Measurements from ENCODE around the gene RERE. TPM values are rescaled to one million over a fixed set of nuclear protein-coding genes. Genes with fewer than 3 reads are reported as not detected.
A peak's percentile ranks its signal among the peaks of the same experiment; 100 is the strongest.

Gene RERE
- total and polyA plus RNA-seq, 5 donors, result 72.4 to 175 (median 161) TPM

DNA sequence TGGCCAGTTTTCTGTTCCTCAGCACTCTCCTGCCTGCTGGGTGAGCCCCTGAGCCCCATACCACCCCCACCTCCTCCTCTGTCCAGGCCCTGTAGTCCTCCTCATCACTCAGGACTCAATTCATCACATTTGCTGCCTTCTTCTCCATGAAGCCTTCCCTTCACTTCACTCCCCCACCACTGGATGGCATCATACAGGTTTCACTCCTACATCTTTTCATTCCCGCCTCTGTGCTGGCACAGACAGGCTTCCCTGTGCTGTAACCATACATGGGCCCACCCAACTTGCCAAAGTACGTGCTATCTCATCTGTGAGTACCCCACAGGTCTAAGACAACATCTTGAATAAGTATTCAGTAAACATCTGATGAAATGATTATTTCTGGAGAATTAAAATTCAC lies 442.6 kb downstream of the RERE start:
- H3K27me3 ChIP-seq (ENCODE audit: control insufficient read depth, insufficient read depth), result no peaks in the 10 kb centered on the region
- peaks cover 58% of the 10 kb centered on the region for H3K4me1 ChIP-seq (ENCODE audit: control insufficient read depth, insufficient read depth, low read length)
- intact Hi-C loops (cut with DNase I), result loop anchor here in 2 of 4 donors (5.0 to 10.0 kb wide), 2 partner anchors 37 to 150 kb away; no protein-coding TSS in a partner anchor
- ATAC-seq, result no peak
- 87% methylated on average over 2 of the region's 2 CpGs for WGBS
- no peaks in the 10 kb centered on the region for H3K9me3 ChIP-seq (ENCODE audit: control insufficient read depth, low read length)
- DNase-seq, result peak in 1 of 3 donors; percentile 55
- no peak overlapping the region for H3K4me3 ChIP-seq (ENCODE audit: low read length)
- peak overlapping the region; percentile 45 for H3K27ac ChIP-seq (ENCODE audit: low read length)

DNA sequence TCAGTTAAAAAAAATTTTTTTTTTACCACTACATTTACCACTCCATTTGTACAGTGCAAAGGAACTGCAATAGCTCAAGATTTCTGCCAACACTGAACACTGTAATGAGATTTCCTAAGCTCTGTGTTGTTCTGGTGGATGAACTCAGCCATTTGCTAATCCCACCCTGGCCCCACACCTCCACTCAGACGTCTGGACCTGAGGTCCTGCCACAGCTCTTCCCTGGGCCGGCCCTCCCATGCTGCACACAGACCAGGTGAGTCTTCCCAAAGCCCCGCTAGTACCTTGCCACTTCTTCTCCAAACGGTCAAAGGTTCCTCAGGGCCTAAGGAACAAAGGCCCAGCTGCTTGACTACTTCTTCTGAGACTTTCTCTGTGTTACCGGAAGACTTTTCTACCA lies 443.1 kb downstream of the RERE start:
- no peaks in the 10 kb centered on the region for H3K27me3 ChIP-seq (ENCODE audit: control insufficient read depth, insufficient read depth)
- ATAC-seq (peak in 1 of 2 donors; percentile 2), DNase-seq (peak in 1 of 3 donors; percentile 70)
- H3K4me1 ChIP-seq (ENCODE audit: control insufficient read depth, insufficient read depth, low read length), result peaks cover 54% of the 10 kb centered on the region
- 76% methylated on average over 5 of the region's 5 CpGs for WGBS
- peak overlapping the region; percentile 45 for H3K27ac ChIP-seq (ENCODE audit: low read length)
- no peaks in the 10 kb centered on the region for H3K9me3 ChIP-seq (ENCODE audit: control insufficient read depth, low read length)
- intact Hi-C loops (cut with DNase I), result loop anchor here in 2 of 4 donors (5.0 to 10.0 kb wide), 2 partner anchors 38 to 150 kb away; no protein-coding TSS in a partner anchor
- no peak overlapping the region for H3K4me3 ChIP-seq (ENCODE audit: low read length)

DNA sequence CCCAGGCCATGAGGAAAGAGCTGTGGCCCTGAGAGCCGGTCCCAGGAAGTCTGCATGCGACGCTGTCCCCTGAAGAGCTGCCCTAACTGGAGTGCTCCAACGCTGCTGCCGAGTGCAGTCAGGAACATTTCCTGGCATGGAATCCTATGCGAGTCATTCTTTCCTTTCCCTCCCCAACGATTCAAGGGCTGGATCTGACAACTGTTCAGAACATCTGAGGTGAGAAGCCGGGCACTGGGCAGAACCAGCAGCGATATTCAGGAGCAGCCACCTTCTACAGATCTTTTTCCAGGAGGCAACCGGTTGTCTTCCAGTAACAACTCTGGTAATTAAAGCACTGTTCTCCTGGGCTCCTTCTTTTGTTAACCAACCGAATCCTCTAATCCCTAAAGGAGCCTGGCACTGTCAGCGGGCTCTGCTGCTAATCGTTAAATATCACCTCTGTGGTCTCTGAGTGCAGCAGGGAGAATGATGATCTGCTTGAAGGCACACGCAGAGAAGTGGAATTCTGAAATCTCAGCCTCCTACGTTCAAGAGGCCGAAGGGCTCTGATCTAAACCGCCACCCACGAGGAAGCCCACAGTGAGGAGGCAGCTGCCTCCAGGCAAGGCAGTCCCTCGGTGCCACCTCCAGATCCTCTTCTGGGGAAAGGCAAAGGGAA lies 443.7 kb downstream of the RERE start:
- Histone ChIP-seq H3K27me3 (ENCODE audit: control insufficient read depth, insufficient read depth) (no peaks in the 10 kb centered on the region), H3K4me3 (ENCODE audit: low read length) (no peak overlapping the region), H3K4me1 (ENCODE audit: control insufficient read depth, insufficient read depth, low read length) (peaks cover 47% of the 10 kb centered on the region), H3K9me3 (ENCODE audit: control insufficient read depth, low read length) (no peaks in the 10 kb centered on the region), H3K27ac (ENCODE audit: low read length) (peak overlapping the region; percentile 97)
- WGBS, result 19% methylated on average over 19 of the region's 19 CpGs
- ATAC-seq, result peak; percentile 87 to 91
- peak; percentile 75 to 88 (median 82) for DNase-seq
- intact Hi-C loops (cut with DNase I), result loop anchor here in 2 of 4 donors (5.0 to 10.0 kb wide), 2 partner anchors 39 to 151 kb away; no protein-coding TSS in a partner anchor

DNA sequence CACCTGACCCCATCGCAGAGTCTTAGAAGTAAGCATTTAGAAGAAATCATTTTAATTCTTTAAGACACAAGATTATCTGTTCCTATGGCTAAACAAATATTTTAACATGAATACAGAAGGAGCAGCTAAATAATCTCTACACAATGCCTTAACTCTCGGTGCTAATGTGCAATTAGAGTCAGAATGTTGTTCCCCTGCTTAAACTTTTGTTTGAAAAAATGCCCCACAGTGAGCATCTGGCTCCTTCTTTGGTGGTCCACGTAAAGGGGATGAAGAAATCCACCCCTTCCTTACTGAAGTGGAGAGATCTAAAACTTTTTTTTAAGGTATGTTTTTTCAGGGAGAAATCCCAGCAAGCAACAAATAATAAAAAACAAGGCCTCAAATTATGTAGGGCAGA lies 444.3 kb downstream of the RERE start:
- ATAC-seq (no peak), DNase-seq (no peak)
- no peak overlapping the region for H3K4me3 ChIP-seq (ENCODE audit: low read length)
- intact Hi-C loops (cut with DNase I), result loop anchor here in 2 of 4 donors (5.0 to 10.0 kb wide), 2 partner anchors 39 to 152 kb away; no protein-coding TSS in a partner anchor
- 49% methylated on average over 3 of the region's 3 CpGs for WGBS
- no peaks in the 10 kb centered on the region for H3K9me3 ChIP-seq (ENCODE audit: control insufficient read depth, low read length)
- peaks cover 43% of the 10 kb centered on the region for H3K4me1 ChIP-seq (ENCODE audit: control insufficient read depth, insufficient read depth, low read length)
- peak overlapping the region; percentile 99 for H3K27ac ChIP-seq (ENCODE audit: low read length)
- H3K27me3 ChIP-seq (ENCODE audit: control insufficient read depth, insufficient read depth), result no peaks in the 10 kb centered on the region

DNA sequence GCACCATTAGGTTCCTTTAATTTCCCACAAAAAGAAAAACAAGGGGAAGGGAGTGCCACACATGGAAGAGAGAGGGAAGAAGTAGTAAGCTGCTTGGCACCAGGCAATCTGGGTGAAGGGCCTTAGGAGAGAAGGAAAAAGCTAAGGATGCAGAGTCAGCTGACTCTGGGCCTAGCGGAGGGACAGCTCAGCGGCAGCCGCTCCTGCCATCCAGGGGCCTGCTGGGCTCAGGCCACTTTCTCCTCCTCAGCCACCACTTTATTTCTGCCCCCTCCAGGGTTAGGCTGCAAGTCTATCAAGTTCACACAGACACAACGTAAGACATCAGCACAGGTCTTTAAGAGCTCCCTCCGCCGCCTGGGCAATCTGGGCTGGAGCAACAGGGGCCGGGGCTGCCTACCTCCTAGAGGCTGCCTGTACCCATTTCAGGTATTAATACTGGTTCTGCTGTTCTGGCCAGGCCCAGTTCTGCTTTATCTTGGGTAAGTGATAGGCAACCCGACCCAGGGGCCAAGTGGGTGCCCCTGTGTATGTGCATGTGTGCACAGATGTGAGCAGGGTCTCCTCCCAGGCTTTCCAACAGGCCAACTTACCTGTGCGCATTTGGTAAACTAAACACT lies 446.0 kb downstream of the RERE start:
- DNase-seq, result no peak
- WGBS, result 59% methylated on average over 9 of the region's 9 CpGs
- Histone ChIP-seq H3K4me3 (ENCODE audit: low read length) (no peak overlapping the region), H3K27ac (ENCODE audit: low read length) (peak overlapping the region; percentile 99), H3K27me3 (ENCODE audit: control insufficient read depth, insufficient read depth) (no peaks in the 10 kb centered on the region), H3K4me1 (ENCODE audit: control insufficient read depth, insufficient read depth, low read length) (peaks cover 50% of the 10 kb centered on the region), H3K9me3 (ENCODE audit: control insufficient read depth, low read length) (no peaks in the 10 kb centered on the region)
- ATAC-seq, result peak; percentile 6 to 8
- intact Hi-C loops (cut with DNase I), result loop anchor here in 2 of 4 donors (5.0 to 10.0 kb wide), 2 partner anchors 41 to 153 kb away; no protein-coding TSS in a partner anchor

DNA sequence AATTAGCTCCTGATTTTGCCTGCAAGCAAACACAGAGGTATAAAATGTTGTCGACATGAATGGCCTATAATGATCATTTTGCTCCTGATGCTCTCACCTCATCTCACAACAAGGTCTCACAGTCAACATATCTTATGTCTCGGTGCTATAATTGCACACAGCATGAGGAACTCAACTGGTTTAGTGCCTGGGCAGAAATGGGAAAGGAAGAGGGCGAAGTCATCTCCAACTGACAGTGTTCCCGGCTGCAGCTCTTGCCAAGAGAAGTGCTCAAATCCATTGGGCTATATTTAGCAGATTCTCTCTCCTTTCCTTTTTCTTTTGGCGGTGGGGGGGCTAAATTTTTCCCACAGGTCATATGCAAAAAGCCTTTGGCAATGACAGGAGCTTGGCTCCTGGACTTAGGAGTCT lies 446.5 kb downstream of the RERE start:
- intact Hi-C loops (cut with DNase I), result loop anchor here in 2 of 4 donors (5.0 to 10.0 kb wide), 2 partner anchors 41 to 154 kb away; no protein-coding TSS in a partner anchor
- Histone ChIP-seq H3K4me1 (ENCODE audit: control insufficient read depth, insufficient read depth, low read length) (peaks cover 50% of the 10 kb centered on the region), H3K27ac (ENCODE audit: low read length) (peak overlapping the region; percentile 99), H3K27me3 (ENCODE audit: control insufficient read depth, insufficient read depth) (no peaks in the 10 kb centered on the region), H3K9me3 (ENCODE audit: control insufficient read depth, low read length) (no peaks in the 10 kb centered on the region), H3K4me3 (ENCODE audit: low read length) (no peak overlapping the region)
- ATAC-seq (peak; percentile 26 to 29), DNase-seq (peak in 1 of 3 donors; percentile 70)
- WGBS, result 18% methylated on average over 5 of the region's 5 CpGs

DNA sequence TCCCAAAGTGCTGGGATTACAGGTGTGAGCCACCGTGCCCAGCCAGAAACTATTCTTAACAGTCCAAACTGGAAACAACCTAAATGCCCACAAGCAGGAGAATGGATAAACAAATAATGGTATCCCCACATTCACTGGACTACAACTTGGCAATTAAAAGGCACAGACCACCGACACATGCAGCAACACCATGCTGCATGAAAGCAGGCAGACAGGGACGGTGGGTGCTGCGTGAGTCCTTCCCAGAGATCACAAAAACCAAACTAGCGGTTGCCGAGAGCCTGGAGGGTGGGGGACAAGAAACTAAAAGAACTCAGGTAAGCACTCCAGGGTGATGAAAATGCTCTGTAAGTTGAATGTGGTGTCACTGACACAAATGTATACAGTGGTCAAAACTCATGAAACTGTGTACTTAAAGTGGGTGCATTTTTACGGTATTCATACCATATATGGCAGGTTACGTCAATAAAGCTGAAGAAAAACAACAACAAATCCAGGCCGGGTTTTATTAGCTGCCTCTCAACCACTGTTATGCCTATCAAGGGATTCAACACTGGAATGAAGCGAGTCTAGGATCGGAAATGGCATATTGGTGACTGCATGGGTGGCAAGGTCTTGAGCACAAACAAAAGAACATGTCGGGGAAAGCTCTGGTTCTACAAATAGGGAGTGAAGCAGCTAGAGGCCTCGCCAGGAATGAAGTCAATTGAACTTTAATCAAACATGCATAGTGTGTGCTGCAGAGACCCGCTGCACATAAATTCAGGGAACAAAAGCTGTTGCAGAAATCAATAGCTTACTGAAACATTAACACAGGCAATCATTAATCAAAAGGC lies 447.2 kb downstream of the RERE start:
- Histone ChIP-seq H3K4me1 (ENCODE audit: control insufficient read depth, insufficient read depth, low read length) (peaks cover 54% of the 10 kb centered on the region), H3K9me3 (ENCODE audit: control insufficient read depth, low read length) (no peaks in the 10 kb centered on the region), H3K27ac (ENCODE audit: low read length) (peak overlapping the region; percentile 99), H3K4me3 (ENCODE audit: low read length) (no peak overlapping the region), H3K27me3 (ENCODE audit: control insufficient read depth, insufficient read depth) (no peaks in the 10 kb centered on the region)
- 56% methylated on average over 14 of the region's 14 CpGs for WGBS
- no peak for ATAC-seq
- no peak for DNase-seq
- intact Hi-C loops (cut with DNase I), result loop anchor here in 2 of 4 donors (5.0 to 10.0 kb wide), 2 partner anchors 42 to 155 kb away; no protein-coding TSS in a partner anchor

DNA sequence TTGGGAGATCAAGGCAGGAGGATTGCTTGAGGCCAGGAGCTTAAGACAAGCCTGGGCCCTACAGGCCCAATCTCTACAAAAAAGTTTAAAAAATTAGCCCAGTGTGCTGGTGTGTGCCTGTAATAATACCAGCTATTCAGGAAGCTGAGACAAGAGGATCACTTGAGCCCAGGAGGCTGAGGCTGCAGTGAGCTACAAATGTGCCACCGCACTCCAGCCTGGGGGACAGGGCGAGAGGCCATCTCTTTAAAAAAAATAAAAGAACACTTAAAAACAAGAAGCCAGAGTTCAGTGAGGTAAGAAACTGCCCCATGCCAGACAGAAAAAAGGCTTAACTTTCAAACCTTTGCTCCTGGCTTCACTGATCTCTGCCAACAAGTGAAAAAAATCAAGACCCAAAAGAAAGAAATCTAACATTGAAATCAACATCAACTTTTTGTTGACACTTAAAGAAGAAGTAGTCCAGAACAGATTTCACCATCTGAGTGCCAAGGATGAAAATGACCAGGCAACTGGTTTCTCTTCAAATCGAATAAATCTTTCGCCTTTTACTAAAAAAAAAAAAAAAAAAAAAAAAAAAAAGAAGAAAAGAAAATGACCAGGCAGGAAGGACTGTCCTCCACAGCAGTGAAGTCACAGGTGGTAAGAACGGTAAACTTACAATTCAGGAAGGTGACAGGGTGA lies 448.3 kb downstream of the RERE start:
- H3K4me1 ChIP-seq (ENCODE audit: control insufficient read depth, insufficient read depth, low read length), result peaks cover 51% of the 10 kb centered on the region

DNA sequence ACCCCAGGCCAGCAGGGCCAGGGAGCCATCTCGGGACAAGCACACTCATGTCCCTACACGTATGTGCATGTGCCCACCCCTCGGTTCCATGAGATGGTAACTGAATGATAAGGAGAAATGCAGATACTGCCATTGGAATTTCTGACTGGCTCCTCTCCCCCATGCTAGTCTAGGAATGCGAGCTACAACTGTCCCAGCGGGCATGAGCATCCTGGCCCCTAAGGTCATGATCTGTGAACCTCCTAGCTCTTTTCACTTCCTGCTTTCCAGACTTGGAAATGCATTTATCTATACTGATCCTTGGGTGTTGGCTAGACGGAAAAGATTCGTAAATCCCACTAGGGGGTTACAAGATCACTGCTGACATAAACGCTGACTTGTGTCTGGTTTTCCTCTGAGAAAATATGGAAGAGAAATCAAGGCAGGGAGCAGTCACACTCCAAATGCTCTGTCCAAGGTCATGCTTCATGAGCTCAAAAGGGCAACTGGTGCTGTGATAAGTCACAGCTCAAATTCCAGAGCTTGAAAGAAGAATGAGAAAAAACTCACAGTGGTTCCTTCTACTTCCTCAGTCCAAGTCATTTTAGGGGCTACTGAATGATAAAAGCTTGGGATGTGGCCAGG lies 449.8 kb downstream of the RERE start:
- DNase-seq (peak in 2 of 3 donors; percentile 18 to 27), ATAC-seq (no peak)
- Histone ChIP-seq H3K27me3 (ENCODE audit: control insufficient read depth, insufficient read depth) (no peaks in the 10 kb centered on the region), H3K27ac (ENCODE audit: low read length) (peak overlapping the region; percentile 81), H3K4me1 (ENCODE audit: control insufficient read depth, insufficient read depth, low read length) (peaks cover 56% of the 10 kb centered on the region), H3K4me3 (ENCODE audit: low read length) (no peak overlapping the region), H3K9me3 (ENCODE audit: control insufficient read depth, low read length) (no peaks in the 10 kb centered on the region)
- 48% methylated on average over 8 of the region's 8 CpGs for WGBS
- intact Hi-C loops (cut with DNase I), result loop anchor here in 2 of 4 donors (5.0 kb wide), 1 partner anchor 50 kb away; no protein-coding TSS in a partner anchor

More for the DNA sequence above, 448.3 kb downstream of the RERE start:
- H3K27me3 ChIP-seq (ENCODE audit: control insufficient read depth, insufficient read depth), result no peaks in the 10 kb centered on the region
- ATAC-seq (no peak), DNase-seq (no peak)
- H3K9me3 ChIP-seq (ENCODE audit: control insufficient read depth, low read length), result no peaks in the 10 kb centered on the region
- peak overlapping the region; percentile 40 for H3K27ac ChIP-seq (ENCODE audit: low read length)
- H3K4me3 ChIP-seq (ENCODE audit: low read length), result no peak overlapping the region
- intact Hi-C loops (cut with DNase I), result loop anchor here in 2 of 4 donors (5.0 kb wide), 1 partner anchor 48 kb away; no protein-coding TSS in a partner anchor
- 65% methylated on average over 5 of the region's 5 CpGs for WGBS

All from right cardiac atrium (tissue), 5 donors.